A549 (cell line): ENCODE results near the gene PIGU. TPM values are rescaled to one million over a fixed set of nuclear protein-coding genes. Genes with fewer than 3 reads are reported as not detected.

Experiments used
- ATAC-seq, 2 experiments: fragments of 200-7000 bp in 1 of 2; fragments of >200 bp in 1 of 2; cut with Nextera tagmentation in 1 of 2; cut with Tn5 transposase in 1 of 2; 3 replicates each; pipeline versions ENCODE4 v1.8.0 to v1.9.1; 2018 to 2020; ENCODE audit warnings: mild to moderate bottlenecking in 1 of 2, moderate library complexity in 1 of 2
- CTCF ChIA-PET: fragments of 300-600 bp; sonication (Branson Sonifier 250); formaldehyde crosslinking; extraction: SDS; loops from one replicate; lab custom pipeline; 2021; ENCODE audit warnings: antibody characterized with exemption, inconsistent platforms; lab: Yijun Ruan, JAX
- POLR2A ChIA-PET: fragments of 350-600 bp; formaldehyde crosslinking; extraction: SDS; loops from one replicate; lab custom pipeline; 2021; ENCODE audit warnings: antibody characterized with exemption, inconsistent platforms; lab: Yijun Ruan, JAX
- DNase-seq, 2 experiments: peaks; one replicate each; pipeline versions ENCODE4 v3.0.0 to v3.0.0-alpha.2; 2011 to 2016; ENCODE audit warnings: low read depth in 1 of 2, low spot score in 1 of 2
- FAIRE-seq: peaks from 2 replicates; lab custom pipeline; 2011; peaks lifted over from hg19 to GRCh38; lab: Jason Lieb, UNC
- H3K27ac ChIP-seq, 2 experiments: fragments of >200 bp; sonication (Bioruptor Twin); formaldehyde crosslinking; 3 replicates each; pipeline ENCODE4 v1.5.1; 2016 to 2017
- H3K4me1 ChIP-seq: fragments of >200 bp; sonication (Bioruptor Twin); formaldehyde crosslinking; 3 replicates; pipeline ENCODE4 v1.6.1; 2016
- H3K4me2 ChIP-seq: fragments of >200 bp; sonication (Bioruptor Twin); formaldehyde crosslinking; 3 replicates; pipeline ENCODE4 v1.6.1; 2016
- H3K4me3 ChIP-seq: fragments of >200 bp; sonication (Bioruptor Twin); formaldehyde crosslinking; 3 replicates; pipeline ENCODE4 v1.5.1; 2016
- H3K9me3 ChIP-seq: fragments of >200 bp; sonication (Bioruptor Twin); formaldehyde crosslinking; 3 replicates; pipeline ENCODE4 v1.6.1; 2016
- CBX2 ChIP-seq: fragments of 200-600 bp; sonication (generic); IDR thresholded peaks from 2 replicates; pipeline ENCODE4 v1.6.1; 2016; ENCODE audit warnings: low read depth, mild to moderate bottlenecking, borderline replicate concordance
- CEBPB ChIP-seq, 2 experiments: fragments of >200 bp in 1 of 2; sonication (Bioruptor Twin) in 1 of 2; formaldehyde crosslinking in 1 of 2; IDR thresholded peaks; 2 replicates each; pipeline ENCODE4 v1.6.1; 2012 to 2016
- CHD2 ChIP-seq: fragments of 150-350 bp; IDR thresholded peaks from 2 replicates; pipeline ENCODE4 v1.6.1; 2014; ENCODE audit warnings: low read length; ENCODE audit not compliant: partially characterized antibody
- CHD4 ChIP-seq: fragments of 200-600 bp; sonication (generic); IDR thresholded peaks from 2 replicates; pipeline ENCODE4 v1.6.1; 2016; ENCODE audit warnings: antibody characterized with exemption, mild to moderate bottlenecking, borderline replicate concordance
- EP300 ChIP-seq, 2 experiments: fragments of >200 bp; sonication (Bioruptor Twin); formaldehyde crosslinking; IDR thresholded peaks; 2 replicates in 1 of 2; 3 replicates in 1 of 2; pipeline ENCODE4 v1.6.1; 2016 to 2017
- FOSB ChIP-seq: fragments of 250-450 bp; sonication (Bioruptor Pico); IDR thresholded peaks from 2 replicates; pipeline ENCODE4 v1.5.0; 2020; ENCODE audit warnings: mild to moderate bottlenecking, moderate library complexity
- FOSL2 ChIP-seq, 2 experiments: fragments of 450-650 bp in 1 of 2; fragments of >200 bp in 1 of 2; sonication (Bioruptor Twin) in 1 of 2; formaldehyde crosslinking; IDR thresholded peaks; 2 replicates each; pipeline versions ENCODE4 v1.5.0 to v1.6.1; 2016 to 2020; ENCODE audit warnings: mild to moderate bottlenecking in 1 of 2, moderate library complexity in 1 of 2
- FOXS1 ChIP-seq: fragments of 250-450 bp; sonication (Bioruptor Pico); IDR thresholded peaks from 2 replicates; pipeline ENCODE4 v1.5.0; 2020; ENCODE audit warnings: mild to moderate bottlenecking, moderate library complexity
- GATA3 ChIP-seq: IDR thresholded peaks from 2 replicates; pipeline ENCODE4 v1.6.1; 2012; ENCODE audit warnings: borderline replicate concordance
- HOXB13 ChIP-seq: fragments of 250-450 bp; sonication (Bioruptor Pico); IDR thresholded peaks from 2 replicates; pipeline ENCODE4 v1.5.0; 2020; ENCODE audit warnings: low read depth, mild to moderate bottlenecking, moderate library complexity
- JUN ChIP-seq, 2 experiments: fragments of >200 bp; sonication (Bioruptor Twin); formaldehyde crosslinking; IDR thresholded peaks; 2 replicates in 1 of 2; 3 replicates in 1 of 2; pipeline ENCODE4 v1.6.1; 2016 to 2017
- MAFK ChIP-seq: fragments of 450-650 bp; IDR thresholded peaks from 2 replicates; pipeline ENCODE4 v1.6.1; 2014; ENCODE audit not compliant: partially characterized antibody
- MAZ ChIP-seq: fragments of 150-350 bp; IDR thresholded peaks from 2 replicates; pipeline ENCODE4 v1.6.1; 2014; ENCODE audit warnings: antibody characterized with exemption, low read depth, low read length, borderline replicate concordance
- MYC ChIP-seq: IDR thresholded peaks from 2 replicates; pipeline ENCODE4 v1.6.1; 2012; ENCODE audit warnings: mild to moderate bottlenecking, inconsistent platforms, low read length, improper control_type of control experiment, borderline replicate concordance
- NPAS2 ChIP-seq: fragments of 250-450 bp; sonication (Bioruptor Pico); IDR thresholded peaks from 2 replicates; pipeline ENCODE4 v1.8.0; 2022; ENCODE audit warnings: mild to moderate bottlenecking, moderate library complexity, borderline replicate concordance
- PHF8 ChIP-seq: fragments of 200-600 bp; sonication (generic); IDR thresholded peaks from 2 replicates; pipeline ENCODE4 v1.6.1; 2016; ENCODE audit warnings: low read depth, mild to moderate bottlenecking, antibody characterized with exemption, moderate library complexity, borderline replicate concordance
- SREBF2 ChIP-seq: fragments of 450-650 bp; IDR thresholded peaks from 2 replicates; pipeline ENCODE4 v1.6.1; 2014; ENCODE audit warnings: mild to moderate bottlenecking, moderate library complexity
- TP53 ChIP-seq: fragments of 250-450 bp; sonication (Bioruptor Pico); IDR thresholded peaks from 2 replicates; pipeline ENCODE4 v1.5.0; 2021; ENCODE audit warnings: mild to moderate bottlenecking, moderate library complexity
- ZC3H11A ChIP-seq: fragments of 450-650 bp; IDR thresholded peaks from 2 replicates; pipeline ENCODE4 v1.6.1; 2014; ENCODE audit warnings: antibody characterized with exemption, mild to moderate bottlenecking
- WGBS: methylation state at CpG from one replicate; pipeline ENCODE4 v1.1.6; 2017; ENCODE audit errors: missing lambda C conversion rate; 5-methylcytosine and 5-hydroxymethylcytosine counted together
- polyA plus RNA-seq, 4 experiments: library from polyadenylated mRNA; depleted of rRNA in 3 of 4; stranded (reverse); fragments of >200 nt; fragmentation: RNase III in 1 of 4; extraction: RNeasy Plus Mini Kit Qiagen cat#74134 plus additional on column Dnase treatment in 1 of 4; gene quantifications; 2 replicates in 3 of 4; 3 replicates in 1 of 4; pipeline ENCODE4 v1.2.3, GENCODE V29; 2011 to 2017
- TF ChIP-seq, protein P1 (sequence below): IDR thresholded peaks from 2 replicates; pipeline ENCODE4 v1.6.1; 2012
- TF ChIP-seq, protein P2 (sequence below): fragments of >200 bp; sonication (Bioruptor Twin); formaldehyde crosslinking; IDR thresholded peaks from 3 replicates; pipeline ENCODE4 v1.5.1; 2016
- TF ChIP-seq, protein P3 (sequence below): fragments of >200 bp; sonication (Bioruptor Twin); formaldehyde crosslinking; IDR thresholded peaks from 3 replicates; pipeline ENCODE4 v1.6.1; 2016
- TF ChIP-seq, protein P4 (sequence below): IDR thresholded peaks from 2 replicates; pipeline ENCODE4 v1.6.1; 2012; ENCODE audit warnings: low read depth, borderline replicate concordance
- TF ChIP-seq, protein P5 (sequence below): fragments of 150-350 bp; IDR thresholded peaks from 2 replicates; pipeline ENCODE4 v1.6.1; 2014; ENCODE audit warnings: low read depth, mild to moderate bottlenecking, low read length

The PIGU gene
- polyA plus RNA-seq, 2 of the 4 experiments (the other 2 are of a cell fraction), result 27.8 to 103 TPM

DNA sequence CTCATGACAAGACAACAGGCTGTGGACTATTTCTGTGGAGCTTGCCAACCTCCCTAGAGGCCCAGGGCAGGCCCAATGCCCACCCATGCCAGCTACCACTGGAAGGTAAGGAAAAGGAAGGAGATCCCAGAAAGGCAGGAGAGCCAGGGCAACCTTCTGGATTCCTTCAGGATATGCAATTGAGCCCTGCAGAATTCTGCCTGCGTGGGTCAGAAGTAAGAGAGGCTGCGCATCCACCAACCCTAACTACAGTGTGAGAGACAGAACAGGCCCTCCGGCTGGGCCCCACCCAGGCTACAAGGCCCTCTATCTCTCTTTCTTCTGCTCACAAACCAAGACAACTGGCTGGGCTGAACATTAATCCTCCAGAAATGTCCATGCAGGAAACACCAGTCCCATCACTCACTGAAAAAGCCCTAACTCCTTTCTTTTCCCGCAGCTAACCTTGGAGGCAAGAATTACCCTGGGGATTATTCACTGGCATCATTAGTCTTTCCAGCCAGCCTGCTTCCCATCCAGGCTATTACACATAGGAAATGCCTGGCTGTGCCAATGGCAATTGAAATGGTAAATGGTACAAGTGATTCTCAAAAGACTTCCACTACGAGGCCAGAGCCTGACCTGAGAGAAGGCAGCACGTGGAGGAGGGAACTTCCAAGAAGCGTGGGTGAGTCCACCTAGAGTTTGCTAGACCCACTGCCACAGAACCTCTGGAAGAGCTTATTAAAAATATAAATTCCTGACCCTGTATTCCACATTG, 103.2 kb downstream of the PIGU start:
- ChIA-PET CTCF (interaction anchor here (0.5 to 3.6 kb wide), 8 partner anchors 10 to 261 kb away, joined by 3 to 18 read pairs (median 4); no protein-coding TSS in a partner anchor), POLR2A (no interaction called here)
- no peak for FAIRE-seq
- H3K4me1 ChIP-seq, result no peaks in the 10 kb centered on the region
- TF ChIP-seq MAFK (no peak), FOXS1 (CRISPR knock-in tag) (no peak)
- TF ChIP-seq, protein P1, sequence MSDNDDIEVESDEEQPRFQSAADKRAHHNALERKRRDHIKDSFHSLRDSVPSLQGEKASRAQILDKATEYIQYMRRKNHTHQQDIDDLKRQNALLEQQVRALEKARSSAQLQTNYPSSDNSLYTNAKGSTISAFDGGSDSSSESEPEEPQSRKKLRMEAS, result no peak
- no peak for ATAC-seq
- WGBS, result 93% methylated on average over 7 of the region's 7 CpGs
- no peak overlapping the region for H3K27ac ChIP-seq
- no peak for DNase-seq
- no peak overlapping the region for H3K4me2 ChIP-seq
- H3K4me3 ChIP-seq, result no peak overlapping the region
- no peaks in the 10 kb centered on the region for H3K9me3 ChIP-seq

DNA sequence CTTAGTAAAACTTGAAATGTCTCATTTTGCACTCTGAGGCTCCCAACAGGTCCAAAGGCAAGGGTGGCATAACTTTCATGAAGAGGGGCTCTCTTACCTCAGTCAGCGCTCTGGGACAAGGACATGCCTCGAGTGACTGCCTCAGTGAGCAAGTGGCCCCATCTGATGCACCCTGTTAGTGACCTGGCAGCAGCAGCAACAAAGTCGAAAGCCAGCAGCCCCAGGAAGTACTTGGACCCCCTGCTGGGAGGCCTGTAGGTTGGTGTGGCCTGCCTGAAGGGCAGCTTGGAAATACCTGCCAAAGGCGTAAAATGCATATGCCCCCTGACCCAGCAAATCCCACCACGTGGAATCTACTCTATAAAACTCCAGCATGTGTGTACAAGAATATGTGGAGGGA, 105.1 kb downstream of the PIGU start:
- WGBS, result 89% methylated on average over 5 of the region's 5 CpGs
- H3K27ac ChIP-seq, result no peak overlapping the region
- H3K4me3 ChIP-seq, result no peak overlapping the region
- ChIA-PET POLR2A (no interaction called here), CTCF (interaction anchor here (1.1 kb wide), 1 partner anchor 22 kb away, joined by 3 read pairs; no protein-coding TSS in a partner anchor)
- DNase-seq (no peak), ATAC-seq (no peak), FAIRE-seq (no peak)
- no peak for TF ChIP-seq PHF8
- no peak for TF ChIP-seq JUN (IDR thresholded peaks at IDR 0.05)
- TF ChIP-seq GATA3, result no peak
- TF ChIP-seq, protein P2, sequence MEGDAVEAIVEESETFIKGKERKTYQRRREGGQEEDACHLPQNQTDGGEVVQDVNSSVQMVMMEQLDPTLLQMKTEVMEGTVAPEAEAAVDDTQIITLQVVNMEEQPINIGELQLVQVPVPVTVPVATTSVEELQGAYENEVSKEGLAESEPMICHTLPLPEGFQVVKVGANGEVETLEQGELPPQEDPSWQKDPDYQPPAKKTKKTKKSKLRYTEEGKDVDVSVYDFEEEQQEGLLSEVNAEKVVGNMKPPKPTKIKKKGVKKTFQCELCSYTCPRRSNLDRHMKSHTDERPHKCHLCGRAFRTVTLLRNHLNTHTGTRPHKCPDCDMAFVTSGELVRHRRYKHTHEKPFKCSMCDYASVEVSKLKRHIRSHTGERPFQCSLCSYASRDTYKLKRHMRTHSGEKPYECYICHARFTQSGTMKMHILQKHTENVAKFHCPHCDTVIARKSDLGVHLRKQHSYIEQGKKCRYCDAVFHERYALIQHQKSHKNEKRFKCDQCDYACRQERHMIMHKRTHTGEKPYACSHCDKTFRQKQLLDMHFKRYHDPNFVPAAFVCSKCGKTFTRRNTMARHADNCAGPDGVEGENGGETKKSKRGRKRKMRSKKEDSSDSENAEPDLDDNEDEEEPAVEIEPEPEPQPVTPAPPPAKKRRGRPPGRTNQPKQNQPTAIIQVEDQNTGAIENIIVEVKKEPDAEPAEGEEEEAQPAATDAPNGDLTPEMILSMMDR, result no peak
- TF ChIP-seq CHD2, result no peak
- TF ChIP-seq FOSB, result no peak
- no peak for TF ChIP-seq EP300 (IDR thresholded peaks at IDR 0.05)
- TF ChIP-seq FOXS1 (CRISPR knock-in tag), result no peak
- TF ChIP-seq, protein P3, sequence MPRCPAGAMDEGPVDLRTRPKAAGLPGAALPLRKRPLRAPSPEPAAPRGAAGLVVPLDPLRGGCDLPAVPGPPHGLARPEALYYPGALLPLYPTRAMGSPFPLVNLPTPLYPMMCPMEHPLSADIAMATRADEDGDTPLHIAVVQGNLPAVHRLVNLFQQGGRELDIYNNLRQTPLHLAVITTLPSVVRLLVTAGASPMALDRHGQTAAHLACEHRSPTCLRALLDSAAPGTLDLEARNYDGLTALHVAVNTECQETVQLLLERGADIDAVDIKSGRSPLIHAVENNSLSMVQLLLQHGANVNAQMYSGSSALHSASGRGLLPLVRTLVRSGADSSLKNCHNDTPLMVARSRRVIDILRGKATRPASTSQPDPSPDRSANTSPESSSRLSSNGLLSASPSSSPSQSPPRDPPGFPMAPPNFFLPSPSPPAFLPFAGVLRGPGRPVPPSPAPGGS, result no peak
- no peak for TF ChIP-seq CEBPB (IDR thresholded peaks at IDR 0.05)
- TF ChIP-seq, protein P4, sequence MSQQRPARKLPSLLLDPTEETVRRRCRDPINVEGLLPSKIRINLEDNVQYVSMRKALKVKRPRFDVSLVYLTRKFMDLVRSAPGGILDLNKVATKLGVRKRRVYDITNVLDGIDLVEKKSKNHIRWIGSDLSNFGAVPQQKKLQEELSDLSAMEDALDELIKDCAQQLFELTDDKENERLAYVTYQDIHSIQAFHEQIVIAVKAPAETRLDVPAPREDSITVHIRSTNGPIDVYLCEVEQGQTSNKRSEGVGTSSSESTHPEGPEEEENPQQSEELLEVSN, result no peak
- TF ChIP-seq SREBF2, result no peak
- H3K4me1 ChIP-seq, result no peaks in the 10 kb centered on the region
- no peaks in the 10 kb centered on the region for H3K9me3 ChIP-seq
- no peak overlapping the region for H3K4me2 ChIP-seq

DNA sequence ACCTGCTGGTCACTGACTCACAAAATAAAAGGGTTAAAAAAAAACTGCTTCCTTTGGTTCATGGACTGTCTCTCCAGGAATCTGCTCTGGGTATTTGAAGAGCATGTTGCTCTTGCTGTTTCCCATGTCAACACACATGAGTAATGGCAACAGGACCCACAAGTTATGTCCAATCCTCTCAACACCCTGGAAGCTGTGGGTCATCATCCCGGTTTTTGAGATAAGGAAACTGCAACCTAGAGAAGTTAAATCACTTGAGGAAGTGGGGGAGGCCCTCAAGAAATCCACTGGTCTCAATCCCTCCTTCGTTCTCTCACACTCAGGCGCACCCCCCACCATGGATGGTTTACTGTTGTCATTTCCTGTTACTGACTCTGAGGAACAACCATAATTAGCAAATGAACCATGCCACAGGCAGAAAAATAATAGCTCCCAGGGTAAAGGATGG, 106.0 kb downstream of the PIGU start:
- ATAC-seq (no peak), DNase-seq (no peak), FAIRE-seq (no peak)
- WGBS, result 71% methylated on average over 3 of the region's 3 CpGs
- ChIA-PET CTCF (interaction anchor here (1.1 kb wide), 1 partner anchor 23 kb away, joined by 3 read pairs; no protein-coding TSS in a partner anchor), POLR2A (no interaction called here)
- H3K27ac ChIP-seq, result no peak overlapping the region
- TF ChIP-seq MYC (no peak), ZC3H11A (no peak), TP53 (CRISPR knock-in tag) (no peak), NPAS2 (no peak), HOXB13 (CRISPR knock-in tag) (no peak), GATA3 (no peak), MAFK (no peak), MAZ (no peak), CBX2 (no peak), CHD4 (no peak), SREBF2 (no peak), FOSL2 (IDR thresholded peaks at IDR 0.05) (no peak), FOSL2 (CRISPR knock-in tag; IDR thresholded peaks at IDR 0.05) (no peak)
- TF ChIP-seq, protein P5, sequence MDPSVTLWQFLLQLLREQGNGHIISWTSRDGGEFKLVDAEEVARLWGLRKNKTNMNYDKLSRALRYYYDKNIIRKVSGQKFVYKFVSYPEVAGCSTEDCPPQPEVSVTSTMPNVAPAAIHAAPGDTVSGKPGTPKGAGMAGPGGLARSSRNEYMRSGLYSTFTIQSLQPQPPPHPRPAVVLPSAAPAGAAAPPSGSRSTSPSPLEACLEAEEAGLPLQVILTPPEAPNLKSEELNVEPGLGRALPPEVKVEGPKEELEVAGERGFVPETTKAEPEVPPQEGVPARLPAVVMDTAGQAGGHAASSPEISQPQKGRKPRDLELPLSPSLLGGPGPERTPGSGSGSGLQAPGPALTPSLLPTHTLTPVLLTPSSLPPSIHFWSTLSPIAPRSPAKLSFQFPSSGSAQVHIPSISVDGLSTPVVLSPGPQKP, result no peak
- H3K4me3 ChIP-seq, result no peak overlapping the region
- H3K4me2 ChIP-seq, result no peak overlapping the region
- H3K4me1 ChIP-seq, result no peaks in the 10 kb centered on the region
- H3K9me3 ChIP-seq, result no peaks in the 10 kb centered on the region
